ENCODE data around the gene LAMC3. TPM values are rescaled to one million over a fixed set of nuclear protein-coding genes. Genes with fewer than 3 reads are reported as not detected.

LAMC3 gene
- total RNA-seq, 1 experiment from 2014 or later, result 4.6 TPM

GRCh38 chr9:131018621-131019020 is 9.6 kb downstream of the LAMC3 start:
- ChIA-PET CTCF (no interaction called here), POLR2A (ENCODE audit: unreplicated experiment) (interaction anchor here (0.7 kb wide), 1 partner anchor 85 kb away, joined by 4 read pairs; no protein-coding TSS in a partner anchor)
- Histone ChIP-seq H3K79me2 (ENCODE audit: low read length) (no peaks in the 10 kb centered on the region), H3K9me3 (ENCODE audit: low read length) (no peaks in the 10 kb centered on the region), H2AFZ (ENCODE audit: low read length) (no peak overlapping the region), H3K4me2 (ENCODE audit: low read length) (no peak overlapping the region), H4K20me1 (ENCODE audit: low read length) (no peaks in the 10 kb centered on the region), H3K9me2 (replicated peaks; ENCODE audit: low read length) (no peaks in the 10 kb centered on the region), H3K9ac (ENCODE audit: low read length) (no peak overlapping the region), H3F3A (ENCODE audit: low read length, unreplicated experiment) (no peaks in the 10 kb centered on the region), H3K4me1 (ENCODE audit: insufficient read depth, low read length) (no peaks in the 10 kb centered on the region), H3K27ac (ENCODE audit: low read length) (no peak overlapping the region), H3K4me3 (ENCODE audit: low read length) (no peak overlapping the region), H3K27me3 (ENCODE audit: low read length) (no peaks in the 10 kb centered on the region), H3K36me3 (ENCODE audit: low read depth, low read length) (no peaks in the 10 kb centered on the region)
- DNase-seq, result peak; percentile 8
- no peak for TF ChIP-seq EZH2phosphoT487 (IDR thresholded peaks at IDR 0.05; ENCODE audit: borderline replicate concordance, low read length)
- peak; percentile 43 for TF ChIP-seq CTCF (conservative IDR thresholded peaks at IDR 0.05; ENCODE audit: low read depth, low read length)
- peak; percentile 59 for ATAC-seq
- no TSS peak for BruUV-seq (replicated peaks)
- intact Hi-C loops (cut with micrococcal nuclease), result no loop called here

DNA sequence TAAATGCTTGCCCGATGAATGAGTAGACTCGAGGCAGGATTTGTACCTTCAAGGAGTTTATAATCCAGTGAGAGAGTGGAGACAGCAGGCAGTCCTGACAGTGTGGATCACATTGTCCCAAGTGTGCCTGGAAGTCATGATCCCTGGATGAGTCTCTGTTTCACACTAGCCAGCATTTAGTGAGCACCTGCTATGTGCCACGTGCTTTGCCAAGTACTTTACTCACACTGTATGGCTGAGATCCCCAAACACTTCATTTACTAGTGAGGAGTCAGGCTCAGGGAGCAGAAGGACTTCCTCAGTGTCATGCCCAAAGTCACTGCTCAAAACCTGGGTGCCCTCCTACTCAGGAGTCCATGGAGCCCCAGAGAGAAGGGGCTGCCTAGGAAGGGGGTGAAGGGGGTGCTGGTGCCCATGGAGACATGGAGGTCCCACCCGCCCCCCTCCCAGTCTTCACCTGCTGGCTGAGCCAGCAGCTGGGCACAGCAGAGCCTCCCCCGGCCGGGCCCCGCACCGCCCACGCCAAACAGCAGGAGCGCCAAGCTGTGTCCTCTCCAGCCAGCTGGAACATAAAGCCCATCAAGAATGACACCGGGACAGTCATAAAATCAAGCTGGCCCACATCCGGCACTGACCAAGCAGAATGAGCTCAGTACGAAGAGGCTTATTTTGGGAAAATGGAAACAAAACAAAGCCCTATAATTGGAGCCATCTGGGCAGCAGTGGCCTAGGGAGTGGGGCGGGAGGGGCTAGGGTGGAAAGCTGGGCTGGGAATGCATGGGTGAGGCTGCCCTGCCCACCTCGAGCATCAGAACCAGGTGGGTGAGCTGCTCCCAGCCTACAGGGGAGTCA is 10.6 kb downstream of the LAMC3 start:
- no TSS peak for BruUV-seq (replicated peaks)
- H3K79me2 ChIP-seq (ENCODE audit: low read length), result no peaks in the 10 kb centered on the region
- CTCF ChIA-PET, result no interaction called here
- no peaks in the 10 kb centered on the region for H3K4me1 ChIP-seq (ENCODE audit: insufficient read depth, low read length)
- no peaks in the 10 kb centered on the region for H4K20me1 ChIP-seq (ENCODE audit: low read length)
- no peaks in the 10 kb centered on the region for H3F3A ChIP-seq (ENCODE audit: low read length, unreplicated experiment)
- no peak overlapping the region for H2AFZ ChIP-seq (ENCODE audit: low read length)
- H3K27ac ChIP-seq (ENCODE audit: low read length), result no peak overlapping the region
- no peak for DNase-seq
- H3K4me3 ChIP-seq (ENCODE audit: low read length), result no peak overlapping the region
- no peak overlapping the region for H3K4me2 ChIP-seq (ENCODE audit: low read length)
- H3K9me2 ChIP-seq (replicated peaks; ENCODE audit: low read length), result no peaks in the 10 kb centered on the region
- H3K27me3 ChIP-seq (ENCODE audit: low read length), result no peaks in the 10 kb centered on the region
- ATAC-seq, result no peak
- no peaks in the 10 kb centered on the region for H3K9me3 ChIP-seq (ENCODE audit: low read length)
- no peak overlapping the region for H3K9ac ChIP-seq (ENCODE audit: low read length)
- H3K36me3 ChIP-seq (ENCODE audit: low read depth, low read length), result no peaks in the 10 kb centered on the region
- intact Hi-C loops (cut with micrococcal nuclease), result no loop called here
- TF ChIP-seq CTCF (conservative IDR thresholded peaks at IDR 0.05; ENCODE audit: low read depth, low read length) (no peak), EZH2phosphoT487 (IDR thresholded peaks at IDR 0.05; ENCODE audit: borderline replicate concordance, low read length) (no peak), EZH2 (IDR thresholded peaks at IDR 0.05; ENCODE audit: low read length, unreplicated experiment) (no peak)
- POLR2A ChIA-PET (ENCODE audit: unreplicated experiment), result no interaction called here

GRCh38 chr9:131020388-131020787 is 11.4 kb downstream of the LAMC3 start:
- H3K36me3 ChIP-seq (ENCODE audit: low read depth, low read length), result no peaks in the 10 kb centered on the region
- H2AFZ ChIP-seq (ENCODE audit: low read length), result no peak overlapping the region
- H3K79me2 ChIP-seq (ENCODE audit: low read length), result no peaks in the 10 kb centered on the region
- ChIA-PET POLR2A (ENCODE audit: unreplicated experiment) (no interaction called here), CTCF (no interaction called here)
- intact Hi-C loops (cut with micrococcal nuclease), result no loop called here
- no peak overlapping the region for H3K9ac ChIP-seq (ENCODE audit: low read length)
- no peaks in the 10 kb centered on the region for H3F3A ChIP-seq (ENCODE audit: low read length, unreplicated experiment)
- H3K9me2 ChIP-seq (replicated peaks; ENCODE audit: low read length), result no peaks in the 10 kb centered on the region
- BruUV-seq (replicated peaks), result no TSS peak
- no peaks in the 10 kb centered on the region for H4K20me1 ChIP-seq (ENCODE audit: low read length)
- H3K4me1 ChIP-seq (ENCODE audit: insufficient read depth, low read length), result no peaks in the 10 kb centered on the region
- DNase-seq, result peak; percentile 23
- no peak overlapping the region for H3K4me2 ChIP-seq (ENCODE audit: low read length)
- no peaks in the 10 kb centered on the region for H3K9me3 ChIP-seq (ENCODE audit: low read length)
- no peaks in the 10 kb centered on the region for H3K27me3 ChIP-seq (ENCODE audit: low read length)
- TF ChIP-seq EZH2 (IDR thresholded peaks at IDR 0.05; ENCODE audit: low read length, unreplicated experiment) (no peak), CTCF (conservative IDR thresholded peaks at IDR 0.05; ENCODE audit: low read depth, low read length) (no peak), EZH2phosphoT487 (IDR thresholded peaks at IDR 0.05; ENCODE audit: borderline replicate concordance, low read length) (no peak)
- H3K27ac ChIP-seq (ENCODE audit: low read length), result no peak overlapping the region
- no peak for ATAC-seq
- no peak overlapping the region for H3K4me3 ChIP-seq (ENCODE audit: low read length)
